ENCODE results near the gene RNASE4. TPM values are rescaled to one million over a fixed set of nuclear protein-coding genes. Genes with fewer than 3 reads are reported as not detected.

Gene RNASE4
- total RNA-seq, 1 experiment from 2014 or later, result not detected

GRCh38 chr14:20711261-20711660 is 26.9 kb downstream of the RNASE4 start:
- Histone ChIP-seq H3K79me2 (ENCODE audit: insufficient read depth, low read length) (no peaks in the 10 kb centered on the region), H4K5ac (ENCODE audit: insufficient read length, low read depth, low read length) (no peak overlapping the region), H3K27ac (ENCODE audit: insufficient read length, low read depth, low read length) (no peak overlapping the region), H3T11ph (ENCODE audit: low read length) (no peak overlapping the region), H3K14ac (ENCODE audit: insufficient read depth, low read length) (no peak overlapping the region), H2BK15ac (ENCODE audit: low read depth, low read length) (no peak overlapping the region), H3K79me1 (ENCODE audit: insufficient read depth, low read depth, low read length, poor library complexity, severe bottlenecking) (no peaks in the 10 kb centered on the region), H2AFZ (ENCODE audit: low read length) (no peak overlapping the region), H3K56ac (ENCODE audit: insufficient read length, low read depth, low read length) (no peak overlapping the region), H3K9ac (ENCODE audit: extremely low read depth, insufficient read length, low read length) (no peak overlapping the region), H4K91ac (ENCODE audit: insufficient read length, low read depth, low read length) (no peak overlapping the region), H4K8ac (replicated peaks; ENCODE audit: insufficient read length, low read depth, low read length) (no peak overlapping the region), H3K23me2 (ENCODE audit: insufficient read length, low read depth, low read length, poor library complexity, severe bottlenecking) (no peaks in the 10 kb centered on the region), H2BK12ac (ENCODE audit: insufficient read length, low read depth, low read length) (no peak overlapping the region), H3K18ac (ENCODE audit: insufficient read length, low read depth, low read length) (no peak overlapping the region), H3K23ac (ENCODE audit: insufficient read length, low read depth, low read length) (no peak overlapping the region), H3K27me3 (ENCODE audit: insufficient read depth, low read length) (no peaks in the 10 kb centered on the region), H2BK120ac (ENCODE audit: low read depth, low read length, poor library complexity, severe bottlenecking) (no peak overlapping the region), H3K9me3 (ENCODE audit: control insufficient read depth, low read depth, low read length) (no peaks in the 10 kb centered on the region), H3K4me1 (ENCODE audit: insufficient read depth, low read length) (no peaks in the 10 kb centered on the region; the same call in 1 of the 2 replicates), H3K4ac (ENCODE audit: low read depth, low read length) (no peak overlapping the region), H2BK5ac (ENCODE audit: insufficient read length, low read length) (no peak overlapping the region), H2AK5ac (ENCODE audit: insufficient read length, low read length) (no peak overlapping the region), H2BK20ac (ENCODE audit: low read depth, low read length, poor library complexity, severe bottlenecking) (no peak overlapping the region), H3K4me2 (ENCODE audit: insufficient read depth, insufficient read length, low read length) (no peak overlapping the region), H4K20me1 (ENCODE audit: control insufficient read depth, insufficient read depth, insufficient read length) (no peaks in the 10 kb centered on the region)
- Mint-ChIP-seq H3K9me3 (peaks cover 5 to 9% of the 10 kb centered on the region in 2 experiments), H3K36me3 (ENCODE audit: insufficient read depth in 1 of 3, low read depth in 3 of 3) (peaks cover 0 to 6% (median 3%) of the 10 kb centered on the region in 3 experiments; a peak in 4 of 7 replicates), H3K27ac (no peak overlapping the region), H3K27me3 (ENCODE audit: low read depth) (no peaks in the 10 kb centered on the region), H3K4me3 (no peak overlapping the region), H3K4me1 (peaks cover 16% of the 10 kb centered on the region in 2 experiments)
- TF ChIP-seq CTCF (conservative IDR thresholded peaks at IDR 0.05), result no peak
- DNase-seq, result no peak
- WGBS (ENCODE audit: extremely low coverage, insufficient read length, low lambda C conversion rate), result no CpG with 5 or more reads among the region's 4 CpGs
